Spleen (tissue), 11 donors: ENCODE measurements around the gene PDE3A. TPM values are rescaled to one million over a fixed set of nuclear protein-coding genes. Genes with fewer than 3 reads are reported as not detected.

ENCODE experiments used
- DNase-seq: peaks from one replicate; pipeline ENCODE4 v3.0.0-alpha.2; 2020
- H3K27ac ChIP-seq, 8 donors: fragments of 200-600 bp; sonication (generic) in 7 of 8; 1 replicate in 4 of 8; 2 replicates in 4 of 8; pipeline versions ENCODE4 v1.5.0 to v1.8.0; 2016 to 2021; ENCODE audit warnings: inconsistent platforms in 4 of 8, mild to moderate bottlenecking in 4 of 8, moderate library complexity in 1 of 8
- H3K27me3 ChIP-seq, 7 donors: fragments of 200-600 bp; sonication (generic) in 6 of 7; replicated peaks in 1 of 7; 1 replicate in 4 of 7; 2 replicates in 3 of 7; pipeline versions ENCODE4 v1.5.0 to v1.8.0; 2016 to 2021; ENCODE audit warnings: inconsistent platforms in 3 of 7, mild to moderate bottlenecking in 1 of 7
- H3K36me3 ChIP-seq, 6 donors: fragments of 200-600 bp; sonication (generic) in 5 of 6; 1 replicate in 4 of 6; 2 replicates in 2 of 6; pipeline versions ENCODE4 v1.5.0 to v1.8.0; 2016 to 2021; ENCODE audit warnings: inconsistent platforms in 2 of 6
- H3K4me1 ChIP-seq, 6 donors: fragments of 200-600 bp; sonication (generic) in 5 of 6; 1 replicate in 3 of 6; 2 replicates in 3 of 6; pipeline versions ENCODE4 v1.5.0 to v1.8.0; 2016 to 2021; ENCODE audit warnings: inconsistent platforms in 3 of 6
- H3K4me3 ChIP-seq, 8 donors: fragments of 200-600 bp; sonication (generic) in 7 of 8; 1 replicate in 4 of 8; 2 replicates in 4 of 8; pipeline versions ENCODE4 v1.5.0 to v1.8.0; 2016 to 2021; ENCODE audit warnings: inconsistent platforms in 4 of 8, mild to moderate bottlenecking in 4 of 8, moderate library complexity in 2 of 8
- H3K9me3 ChIP-seq, 8 donors: fragments of 200-600 bp; sonication (generic) in 7 of 8; 1 replicate in 4 of 8; 2 replicates in 4 of 8; pipeline versions ENCODE4 v1.5.0 to v1.8.0; 2016 to 2021; ENCODE audit warnings: inconsistent platforms in 4 of 8
- CTCF ChIP-seq, 11 experiments: fragments of 200-600 bp in 7 of 11; fragments of 450-650 bp in 4 of 11; sonication (generic) in 4 of 11; IDR thresholded peaks in 8 of 11; conservative IDR thresholded peaks in 3 of 11; 1 replicate in 7 of 11; 2 replicates in 4 of 11; pipeline versions ENCODE4 v1.4.0 to v1.8.0; 2016 to 2021; ENCODE audit warnings: antibody characterized with exemption in 11 of 11, inconsistent platforms in 4 of 11, mild to moderate bottlenecking in 1 of 11
- POLR2A ChIP-seq, 3 donors: fragments of 450-650 bp; IDR thresholded peaks; one replicate each; pipeline ENCODE4 v1.5.1; 2017; ENCODE audit warnings: antibody characterized with exemption in 3 of 3, mild to moderate bottlenecking in 1 of 3
- POLR2AphosphoS5 ChIP-seq, 3 donors: sonication (generic); formaldehyde crosslinking; IDR thresholded peaks; one replicate each; pipeline ENCODE4 v1.5.1; 2017; ENCODE audit warnings: antibody characterized with exemption in 3 of 3
- WGBS, 5 donors: extraction: QIAGEN DNeasy Blood & Tissue Kit in 3 of 5; methylation state at CpG; one replicate each; pipeline versions ENCODE4 v1.1.5 to v1.1.7; 2013 to 2018; 5-methylcytosine and 5-hydroxymethylcytosine counted together
- intact Hi-C: fragments of 100-400 bp; cut with DNase I; formaldehyde crosslinking; loops from one replicate; pipeline ENCODE4 v1.15.0; 2023; ENCODE audit warnings: low total_unique reads
- polyA plus RNA-seq, 3 donors: library from polyadenylated mRNA; stranded (reverse); fragments of 200-250 nt; gene quantifications; one replicate each; pipeline ENCODE4 v1.2.1, GENCODE V29; 2013
- total RNA-seq, 7 donors: library from RNA; depleted of rRNA in 3 of 7; stranded (reverse); fragments of >200 nt in 3 of 7; fragmentation: NEBNext Ultra II Directional in 4 of 7; extraction: Animal tissue kit (Norgen Biotek cat#: 25700) in 4 of 7; gene quantifications; one replicate each; pipeline versions ENCODE4 v1.1.0 to v1.2.1, GENCODE V29; 2016 to 2021
- donor health status: healthy with polysubstance abuse.
- donor health status: DM: no; HTN: no; CAD: no; lungs with moderate emphysema.
- donor health status: DM: no; HTN: no; CAD: no.
- donor health status: Bipolar disorder and iron deficiency.
- donor health status: healthy.
- donor health status: DM: no; HTN: no; CAD: no.
- donor health status: DM: yes; HTN: yes; CAD: no.

PDE3A gene
- total and polyA plus RNA-seq, 10 donors: 0.57 to 10.1 (median 7.5) TPM

- intact Hi-C loops: no loop called here
- Histone ChIP-seq H3K9me3 (no peaks in the 10 kb centered on the region), H3K4me1 (no peaks in the 10 kb centered on the region), H3K27ac (no peak overlapping the region), H3K27me3 (no peaks in the 10 kb centered on the region), H3K4me3 (no peak overlapping the region), H3K36me3 (no peaks in the 10 kb centered on the region)
- DNase-seq: no peak
- no peak for TF ChIP-seq CTCF (IDR thresholded peaks at IDR 0.05 in 8 of 11, conservative IDR thresholded peaks at IDR 0.05 in 3 of 11)
- TF ChIP-seq POLR2AphosphoS5 (IDR thresholded peaks at IDR 0.05): no peak
- TF ChIP-seq POLR2A (IDR thresholded peaks at IDR 0.05): no peak
- 47 to 63% (median 58%) methylated on average over 1 of the region's 1 CpG for WGBS, 5 donors
These were observed 258.8 kb downstream of the PDE3A start for GRCh38 chr12:20627001-20627588.

- Histone ChIP-seq H3K27ac (no peak overlapping the region), H3K4me3 (no peak overlapping the region), H3K9me3 (no peaks in the 10 kb centered on the region), H3K27me3 (no peaks in the 10 kb centered on the region), H3K4me1 (no peaks in the 10 kb centered on the region), H3K36me3 (no peaks in the 10 kb centered on the region)
- no peak for TF ChIP-seq POLR2A (IDR thresholded peaks at IDR 0.05)
- TF ChIP-seq CTCF (IDR thresholded peaks at IDR 0.05 in 8 of 11, conservative IDR thresholded peaks at IDR 0.05 in 3 of 11): no peak
- no peak for TF ChIP-seq POLR2AphosphoS5 (IDR thresholded peaks at IDR 0.05)
- intact Hi-C loops: no loop called here
- no peak for DNase-seq
- 78 to 84% (median 81%) methylated on average over 9 of the region's 9 CpGs for WGBS, 5 donors
These were observed 260.0 kb downstream of the PDE3A start for GRCh38 chr12:20628226-20628787.

- 64 to 82% (median 76%) methylated on average over 4 of the region's 4 CpGs for WGBS, 5 donors
- intact Hi-C loops: no loop called here
- Histone ChIP-seq H3K4me3 (no peak overlapping the region), H3K27me3 (no peaks in the 10 kb centered on the region), H3K4me1 (no peaks in the 10 kb centered on the region), H3K9me3 (no peaks in the 10 kb centered on the region), H3K36me3 (no peaks in the 10 kb centered on the region), H3K27ac (no peak overlapping the region)
- no peak for TF ChIP-seq POLR2A (IDR thresholded peaks at IDR 0.05)
- no peak for TF ChIP-seq CTCF (IDR thresholded peaks at IDR 0.05 in 8 of 11, conservative IDR thresholded peaks at IDR 0.05 in 3 of 11)
- TF ChIP-seq POLR2AphosphoS5 (IDR thresholded peaks at IDR 0.05): no peak
- no peak for DNase-seq
These were observed 260.7 kb downstream of the PDE3A start for GRCh38 chr12:20628999-20629398.

GRCh38 chr12:20629414-20630156, 261.2 kb downstream of the PDE3A start:
- DNase-seq: no peak
- Histone ChIP-seq H3K4me3 (no peak overlapping the region), H3K9me3 (no peaks in the 10 kb centered on the region), H3K36me3 (no peaks in the 10 kb centered on the region), H3K27me3 (no peaks in the 10 kb centered on the region), H3K27ac (no peak overlapping the region), H3K4me1 (no peaks in the 10 kb centered on the region)
- no peak for TF ChIP-seq CTCF (IDR thresholded peaks at IDR 0.05 in 8 of 11, conservative IDR thresholded peaks at IDR 0.05 in 3 of 11)
- no peak for TF ChIP-seq POLR2A (IDR thresholded peaks at IDR 0.05)
- no peak for TF ChIP-seq POLR2AphosphoS5 (IDR thresholded peaks at IDR 0.05)
- 61 to 81% (median 80%) methylated on average over 6 of the region's 6 CpGs for WGBS, 5 donors
- intact Hi-C loops: no loop called here
